ENCODE measurements around the gene HOXB13. TPM values are rescaled to one million over a fixed set of nuclear protein-coding genes. Genes with fewer than 3 reads are reported as not detected.

Gene HOXB13
- total and polyA plus RNA-seq, 2 experiments from 2014 or later, result not detected

- peaks cover 100% of the 10 kb centered on the region for H3K27me3 ChIP-seq
These were observed 1.6 kb downstream of the HOXB13 start for GRCh38 chr17:48726916-48727286.

GRCh38 chr17:48726114-48726915, 2.2 kb downstream of the HOXB13 start:
- TF ChIP-seq CTCF (IDR thresholded peaks at IDR 0.05; ENCODE audit: low read depth, low read length), result no peak
- H3K9me3 ChIP-seq (ENCODE audit: low read depth), result no peaks in the 10 kb centered on the region
- no peak for DNase-seq (ENCODE audit: low read depth in 1 of 2, low spot score in 1 of 2)
- peaks cover 6% of the 10 kb centered on the region for H3K4me1 ChIP-seq (ENCODE audit: low read depth)
- no peak overlapping the region for H3K27ac ChIP-seq
- H3K4me3 ChIP-seq, result no peak overlapping the region
- peaks cover 100% of the 10 kb centered on the region for H3K27me3 ChIP-seq
- no peaks in the 10 kb centered on the region for H3K36me3 ChIP-seq

More at GRCh38 chr17:48726916-48727286, 1.6 kb downstream of the HOXB13 start:
- H3K4me1 ChIP-seq (ENCODE audit: low read depth), result peaks cover 6% of the 10 kb centered on the region
- no peak overlapping the region for H3K4me3 ChIP-seq
- H3K36me3 ChIP-seq, result no peaks in the 10 kb centered on the region
- DNase-seq (ENCODE audit: low read depth in 1 of 2, low spot score in 1 of 2), result no peak
- no peaks in the 10 kb centered on the region for H3K9me3 ChIP-seq (ENCODE audit: low read depth)
- TF ChIP-seq CTCF (IDR thresholded peaks at IDR 0.05; ENCODE audit: low read depth, low read length), result no peak
- no peak overlapping the region for H3K27ac ChIP-seq

- Histone ChIP-seq H3K4me1 (ENCODE audit: low read depth) (peaks cover 6% of the 10 kb centered on the region), H3K9me3 (ENCODE audit: low read depth) (no peaks in the 10 kb centered on the region), H3K4me3 (no peak overlapping the region), H3K36me3 (no peaks in the 10 kb centered on the region), H3K27ac (no peak overlapping the region), H3K27me3 (peaks cover 100% of the 10 kb centered on the region)
- no peak for TF ChIP-seq CTCF (IDR thresholded peaks at IDR 0.05; ENCODE audit: low read depth, low read length)
- DNase-seq (ENCODE audit: low read depth in 1 of 2, low spot score in 1 of 2), result no peak
These were observed 3.1 kb downstream of the HOXB13 start for GRCh38 chr17:48725288-48726064.

DNA sequence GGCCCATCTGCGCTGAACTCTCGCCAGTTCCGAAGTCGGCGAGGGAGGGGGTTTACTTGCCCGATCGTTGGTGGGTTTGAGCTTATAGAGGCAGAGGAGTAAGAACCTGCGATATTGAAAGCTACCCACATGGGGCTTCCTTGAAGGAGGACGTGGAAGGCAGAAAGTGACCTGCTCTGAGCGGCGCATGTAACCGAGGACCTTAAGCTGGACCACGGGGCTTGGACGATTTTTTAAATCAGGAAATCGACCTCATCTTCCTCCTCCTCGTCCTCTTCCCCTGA, 3.6 kb downstream of the HOXB13 start:
- TF ChIP-seq CTCF (IDR thresholded peaks at IDR 0.05; ENCODE audit: low read depth, low read length), result no peak
- peaks cover 100% of the 10 kb centered on the region for H3K27me3 ChIP-seq
- DNase-seq (ENCODE audit: low read depth in 1 of 2, low spot score in 1 of 2), result no peak
- no peak overlapping the region for H3K4me3 ChIP-seq
- H3K9me3 ChIP-seq (ENCODE audit: low read depth), result no peaks in the 10 kb centered on the region
- H3K27ac ChIP-seq, result no peak overlapping the region
- H3K4me1 ChIP-seq (ENCODE audit: low read depth), result peaks cover 6% of the 10 kb centered on the region
- no peaks in the 10 kb centered on the region for H3K36me3 ChIP-seq

GRCh38 chr17:48724251-48725003, 4.1 kb downstream of the HOXB13 start:
- no peaks in the 10 kb centered on the region for H3K36me3 ChIP-seq
- DNase-seq (ENCODE audit: low read depth in 1 of 2, low spot score in 1 of 2), result peak; percentile 83 to 89
- H3K4me1 ChIP-seq (ENCODE audit: low read depth), result peaks cover 6% of the 10 kb centered on the region
- H3K27me3 ChIP-seq, result peaks cover 100% of the 10 kb centered on the region
- H3K9me3 ChIP-seq (ENCODE audit: low read depth), result no peaks in the 10 kb centered on the region
- H3K27ac ChIP-seq, result no peak overlapping the region
- no peak overlapping the region for H3K4me3 ChIP-seq
- peak; percentile 80 for TF ChIP-seq CTCF (IDR thresholded peaks at IDR 0.05; ENCODE audit: low read depth, low read length)
